Frontal cortex (tissue), 4 donors: Measurements from ENCODE around the gene SLC25A39. TPM values are rescaled to one million over a fixed set of nuclear protein-coding genes. Genes with fewer than 3 reads are reported as not detected.
A peak's percentile ranks its signal among the peaks of the same experiment; 100 is the strongest.
"Not testable (repeated sequence)": the region's sequence is repeated elsewhere in the genome, so short reads cannot be mapped to it uniquely, and the experiment has no call there.

ENCODE experiments used
- DNase-seq, 2 donors: peaks; one replicate each; pipeline ENCODE4 v3.0.0; 2012; ENCODE audit warnings: low spot score in 2 of 2
- FAIRE-seq: peaks from 2 replicates; lab custom pipeline; 2012; peaks lifted over from hg19 to GRCh38; lab: Jason Lieb, UNC
- total RNA-seq: library from RNA; depleted of rRNA; stranded (reverse); fragments of >200 nt; gene quantifications from one replicate; pipeline ENCODE4 v1.2.3, GENCODE V29; 2014
- donor health status: control.
- donor health status: control.
- donor health status: control.

SLC25A39 gene
- total RNA-seq, 1 donor from 2014 or later = 30.2 TPM

GRCh38 chr17:44340553-44340952 is 15.9 kb upstream of the SLC25A39 start:
- FAIRE-seq, DNase-seq: not testable (repeated sequence)

- DNase-seq (no peak), FAIRE-seq (no peak)
Observed at GRCh38 chr17:44338702-44339101, 14.1 kb upstream of the SLC25A39 start.

GRCh38 chr17:44335968-44336367 is 11.3 kb upstream of the SLC25A39 start:
- DNase-seq = no peak
- FAIRE-seq = no peak

- DNase-seq = no peak
- no peak for FAIRE-seq
Observed at GRCh38 chr17:44335564-44335963, 10.9 kb upstream of the SLC25A39 start.

- DNase-seq = no peak
- FAIRE-seq = no peak
Observed at GRCh38 chr17:44334727-44335126, 10.1 kb upstream of the SLC25A39 start.

- FAIRE-seq = no peak
Observed at GRCh38 chr17:44334315-44334714, 9.7 kb upstream of the SLC25A39 start.

GRCh38 chr17:44333371-44333770 is 8.7 kb upstream of the SLC25A39 start:
- no peak for DNase-seq
- no peak for FAIRE-seq

More at GRCh38 chr17:44334315-44334714, 9.7 kb upstream of the SLC25A39 start:
- DNase-seq = no peak

GRCh38 chr17:44331249-44331760 is 6.7 kb upstream of the SLC25A39 start:
- FAIRE-seq (no peak), DNase-seq (peak in 1 of 2 donors; percentile 37)

GRCh38 chr17:44330263-44330662 is 5.6 kb upstream of the SLC25A39 start:
- not testable (repeated sequence) for DNase-seq, FAIRE-seq

GRCh38 chr17:44329516-44329915 is 4.9 kb upstream of the SLC25A39 start:
- FAIRE-seq, DNase-seq: not testable (repeated sequence)

- DNase-seq = no peak
Observed at GRCh38 chr17:44327715-44328449, 3.3 kb upstream of the SLC25A39 start.

GRCh38 chr17:44326861-44327444 is 2.3 kb upstream of the SLC25A39 start:
- no peak for FAIRE-seq
- peak; percentile 94 to 98 for DNase-seq

More at GRCh38 chr17:44327715-44328449, 3.3 kb upstream of the SLC25A39 start:
- no peak for FAIRE-seq

- DNase-seq = no peak
- no peak for FAIRE-seq
Observed at GRCh38 chr17:44324092-44324570, 492 bp downstream of the SLC25A39 start.

- DNase-seq (no peak), FAIRE-seq (no peak)
Observed at GRCh38 chr17:44323359-44324091, 1.1 kb downstream of the SLC25A39 start.

GRCh38 chr17:44322236-44322895 is 2.3 kb downstream of the SLC25A39 start:
- FAIRE-seq (no peak), DNase-seq (no peak)

- no peak for FAIRE-seq
- no peak for DNase-seq
Observed at GRCh38 chr17:44321246-44322120, 3.1 kb downstream of the SLC25A39 start.

GRCh38 chr17:44320066-44320465 is 4.6 kb downstream of the SLC25A39 start:
- DNase-seq (no peak), FAIRE-seq (no peak)

- DNase-seq (no peak), FAIRE-seq (no peak)
Observed at GRCh38 chr17:44318077-44318892, 6.3 kb downstream of the SLC25A39 start.
